DND-41 (cell line): Measurements from ENCODE around the gene MANBA.

ENCODE experiments used
- EZH2 ChIP-seq: IDR thresholded peaks from 3 replicates; pipeline ENCODE4 v1.6.1; 2012; ENCODE audit warnings: borderline replicate concordance, low read depth, mild to moderate bottlenecking, moderate library complexity, low read length, inconsistent platforms; ENCODE audit not compliant: severe bottlenecking
- TF ChIP-seq, protein P1 (sequence below): IDR thresholded peaks from 2 replicates; pipeline ENCODE4 v1.5.1; 2012; ENCODE audit warnings: borderline replicate concordance, low read length, moderate library complexity, mild to moderate bottlenecking; ENCODE audit not compliant: poor library complexity, severe bottlenecking; ENCODE audit errors: extremely low read depth

DNA sequence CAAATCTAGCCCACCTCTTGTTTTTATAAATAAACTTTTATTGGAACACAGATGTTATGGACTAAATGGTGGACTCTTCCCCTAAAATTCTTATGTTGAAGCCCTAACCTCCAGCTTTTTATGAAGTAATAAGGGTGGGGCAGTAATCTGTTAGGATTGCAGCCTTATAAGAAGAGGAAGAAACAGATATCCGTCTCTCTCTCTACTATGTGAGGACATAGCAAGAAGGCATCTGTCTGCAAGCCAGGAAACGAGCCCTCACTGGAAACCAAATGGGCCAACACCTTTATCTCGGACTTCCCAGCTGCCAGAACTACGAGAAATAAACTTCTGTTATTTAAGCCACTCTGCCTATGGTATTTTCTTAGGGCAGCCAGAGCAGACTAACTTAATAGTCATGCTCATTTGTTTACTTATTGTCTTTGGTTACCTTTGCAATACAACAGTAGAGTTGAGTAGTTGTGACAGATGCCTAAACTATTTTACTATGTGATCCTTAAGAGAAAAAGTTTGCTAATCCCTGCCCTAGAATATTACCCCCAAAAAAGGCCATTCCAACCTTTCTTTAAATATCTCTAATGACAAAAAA lies 67.4 kb downstream of the MANBA start:
- TF ChIP-seq, protein P1, sequence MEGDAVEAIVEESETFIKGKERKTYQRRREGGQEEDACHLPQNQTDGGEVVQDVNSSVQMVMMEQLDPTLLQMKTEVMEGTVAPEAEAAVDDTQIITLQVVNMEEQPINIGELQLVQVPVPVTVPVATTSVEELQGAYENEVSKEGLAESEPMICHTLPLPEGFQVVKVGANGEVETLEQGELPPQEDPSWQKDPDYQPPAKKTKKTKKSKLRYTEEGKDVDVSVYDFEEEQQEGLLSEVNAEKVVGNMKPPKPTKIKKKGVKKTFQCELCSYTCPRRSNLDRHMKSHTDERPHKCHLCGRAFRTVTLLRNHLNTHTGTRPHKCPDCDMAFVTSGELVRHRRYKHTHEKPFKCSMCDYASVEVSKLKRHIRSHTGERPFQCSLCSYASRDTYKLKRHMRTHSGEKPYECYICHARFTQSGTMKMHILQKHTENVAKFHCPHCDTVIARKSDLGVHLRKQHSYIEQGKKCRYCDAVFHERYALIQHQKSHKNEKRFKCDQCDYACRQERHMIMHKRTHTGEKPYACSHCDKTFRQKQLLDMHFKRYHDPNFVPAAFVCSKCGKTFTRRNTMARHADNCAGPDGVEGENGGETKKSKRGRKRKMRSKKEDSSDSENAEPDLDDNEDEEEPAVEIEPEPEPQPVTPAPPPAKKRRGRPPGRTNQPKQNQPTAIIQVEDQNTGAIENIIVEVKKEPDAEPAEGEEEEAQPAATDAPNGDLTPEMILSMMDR, result no peak
- TF ChIP-seq EZH2, result no peak
